ENCODE measurements around the gene UGT3A2.
"Not testable (repeated sequence)": the region's sequence is repeated elsewhere in the genome, so short reads cannot be mapped to it uniquely, and the experiment has no call there.

The UGT3A2 gene

DNA sequence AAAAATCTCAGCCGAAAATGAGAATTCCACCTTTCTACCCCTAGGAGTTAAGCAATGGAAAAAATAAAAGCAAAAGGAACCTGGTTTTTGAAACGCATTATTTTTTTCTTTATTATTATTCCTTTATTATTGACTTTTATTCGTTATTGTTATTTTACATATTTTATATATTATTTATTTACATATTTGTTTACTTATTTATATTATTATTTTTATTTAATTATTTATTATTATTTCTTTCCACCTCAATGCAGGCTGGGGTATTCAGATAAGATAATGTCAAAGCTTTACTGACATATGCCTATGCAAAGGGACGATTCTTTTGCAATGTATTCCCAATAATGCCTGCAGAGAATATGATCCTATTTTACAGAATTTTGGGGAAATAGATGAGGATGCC, 16.7 kb downstream of the UGT3A2 start:
- no peak for DNase-seq

- no peak for DNase-seq
Measured at GRCh38 chr5:36047384-36048160, 19.1 kb downstream of the UGT3A2 start.

- no peak for DNase-seq
Measured at GRCh38 chr5:36045895-36046294, 20.8 kb downstream of the UGT3A2 start.

- no peak for DNase-seq
Measured at GRCh38 chr5:36041537-36041845, 25.2 kb downstream of the UGT3A2 start.

GRCh38 chr5:36040651-36041536, 25.8 kb downstream of the UGT3A2 start:
- peak; percentile 20 for DNase-seq

- DNase-seq = no peak
Measured at GRCh38 chr5:36035696-36036095, 31.0 kb downstream of the UGT3A2 start.

- not testable (repeated sequence) for DNase-seq
Measured at GRCh38 chr5:36034536-36035134, 32.0 kb downstream of the UGT3A2 start.

GRCh38 chr5:36033486-36033885, 33.2 kb downstream of the UGT3A2 start:
- DNase-seq = no peak

DNA sequence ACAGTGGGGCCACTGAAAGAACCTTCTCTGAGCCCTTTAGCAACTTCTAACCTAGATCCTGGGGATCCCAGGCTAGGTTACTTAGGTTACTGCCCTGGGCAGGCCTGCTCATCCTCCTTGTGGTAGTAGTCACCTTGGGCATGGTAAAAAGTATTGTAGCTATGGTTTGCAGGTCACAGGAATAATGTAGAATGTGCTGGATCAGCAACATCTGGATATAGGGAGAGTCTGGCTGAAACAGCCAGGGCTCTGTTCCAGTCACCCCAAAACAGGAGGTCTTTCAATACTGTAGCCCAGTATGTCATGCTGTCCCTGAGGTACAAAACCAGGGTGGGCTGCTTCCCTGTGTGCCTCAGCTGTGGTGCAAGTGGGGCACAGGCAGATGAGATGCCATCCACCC, 33.6 kb downstream of the UGT3A2 start:
- DNase-seq = no peak

DNA sequence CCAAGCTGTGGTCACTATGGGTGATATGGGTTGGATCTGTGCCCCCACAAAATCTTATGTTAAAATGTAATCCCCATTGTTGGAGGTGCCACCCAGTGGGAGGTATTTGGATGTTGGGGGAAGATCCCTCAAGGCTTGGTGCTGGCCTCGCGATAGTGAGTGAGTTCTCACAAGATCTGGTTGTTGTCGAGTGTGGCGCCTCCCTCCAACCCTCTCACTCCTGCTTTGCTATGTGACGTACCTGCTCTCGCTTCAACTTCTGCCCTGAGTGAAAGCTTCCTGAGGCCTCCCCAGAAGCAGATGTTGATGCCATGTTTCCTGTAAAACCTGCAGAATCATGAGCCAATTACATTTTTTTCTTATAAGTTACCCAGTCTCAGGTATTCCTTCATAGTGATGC, 35.5 kb downstream of the UGT3A2 start:
- DNase-seq = no peak

GRCh38 chr5:36029914-36030313, 36.8 kb downstream of the UGT3A2 start:
- DNase-seq = no peak

GRCh38 chr5:36028816-36029465, 37.7 kb downstream of the UGT3A2 start:
- DNase-seq = no peak

DNA sequence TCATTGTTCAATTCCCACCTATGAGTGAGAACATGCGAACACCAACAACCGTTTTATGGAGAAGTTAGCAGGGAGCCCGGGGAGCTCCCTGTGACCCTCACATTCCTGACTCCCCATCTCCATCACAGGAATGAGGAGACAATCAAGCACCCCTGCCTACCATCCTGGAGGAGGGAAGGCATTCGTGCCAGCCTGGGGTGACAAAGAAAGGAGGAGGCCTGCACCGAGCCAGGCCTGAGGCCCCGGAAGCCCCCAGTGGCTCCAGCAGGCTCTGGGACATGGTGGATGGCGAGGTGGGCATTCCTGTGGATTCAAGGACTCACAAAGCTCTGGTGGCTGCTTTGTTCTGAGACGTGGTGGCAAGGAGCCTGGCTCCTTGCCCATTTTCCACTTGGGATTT, 39.0 kb downstream of the UGT3A2 start:
- no peak for DNase-seq

DNA sequence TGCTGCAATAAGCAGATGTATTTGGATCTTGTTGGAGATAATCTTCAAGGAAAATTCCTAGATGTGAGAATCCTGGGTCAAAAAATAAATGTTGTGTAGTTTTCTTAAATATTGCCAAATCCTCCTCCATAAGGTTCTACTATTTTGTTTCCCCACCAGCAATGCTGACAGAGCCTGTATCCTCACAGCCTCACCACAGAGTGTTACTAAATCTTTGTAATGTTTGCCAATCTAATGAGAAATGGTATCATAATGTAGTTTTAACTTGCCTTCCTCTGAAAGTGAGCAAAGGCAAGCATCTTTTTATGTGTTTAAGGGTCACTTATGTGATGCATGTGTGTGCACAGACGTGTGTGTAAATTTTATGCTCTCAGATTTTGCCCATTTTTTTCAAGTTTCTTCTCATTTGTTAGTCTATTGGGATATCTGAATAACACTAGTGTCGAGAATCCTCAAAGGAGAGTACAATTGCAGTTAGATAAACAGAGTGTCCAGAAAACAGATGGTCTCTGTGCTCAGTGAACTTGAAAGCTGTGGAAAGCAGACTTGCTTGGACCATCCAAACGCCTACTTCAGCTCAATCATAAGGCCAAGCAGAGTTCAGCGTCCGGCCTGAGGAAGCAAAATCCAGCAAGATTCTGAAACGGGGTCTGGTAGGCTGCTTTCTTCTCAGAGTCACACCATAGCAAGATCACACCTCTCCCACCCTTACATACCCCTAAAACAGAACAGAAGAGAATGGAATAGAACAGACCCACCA, 39.8 kb downstream of the UGT3A2 start:
- DNase-seq = no peak

GRCh38 chr5:36022246-36022645, 44.4 kb downstream of the UGT3A2 start:
- not testable (repeated sequence) for DNase-seq

GRCh38 chr5:36019584-36019983, 47.1 kb downstream of the UGT3A2 start:
- DNase-seq = not testable (repeated sequence)

DNA sequence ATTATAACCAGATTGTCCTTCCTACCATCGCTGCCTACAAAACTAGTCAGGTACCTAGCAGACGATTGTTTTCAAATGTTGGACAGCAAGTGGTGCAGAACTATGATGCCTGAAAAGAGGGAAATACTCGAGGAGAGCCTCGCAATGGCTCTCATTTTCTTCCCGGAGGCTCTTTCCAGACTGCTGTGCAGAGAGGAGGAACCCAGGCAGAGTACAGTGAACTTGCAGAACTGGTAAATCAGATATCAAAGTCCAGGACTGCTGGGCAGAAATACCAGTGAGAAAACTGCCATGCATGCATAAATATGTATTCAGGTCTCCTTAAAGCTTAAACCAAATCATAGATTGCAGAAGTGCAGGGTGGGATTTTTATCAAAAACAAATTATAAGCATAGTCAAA, 49.1 kb downstream of the UGT3A2 start:
- no peak for DNase-seq

DNA sequence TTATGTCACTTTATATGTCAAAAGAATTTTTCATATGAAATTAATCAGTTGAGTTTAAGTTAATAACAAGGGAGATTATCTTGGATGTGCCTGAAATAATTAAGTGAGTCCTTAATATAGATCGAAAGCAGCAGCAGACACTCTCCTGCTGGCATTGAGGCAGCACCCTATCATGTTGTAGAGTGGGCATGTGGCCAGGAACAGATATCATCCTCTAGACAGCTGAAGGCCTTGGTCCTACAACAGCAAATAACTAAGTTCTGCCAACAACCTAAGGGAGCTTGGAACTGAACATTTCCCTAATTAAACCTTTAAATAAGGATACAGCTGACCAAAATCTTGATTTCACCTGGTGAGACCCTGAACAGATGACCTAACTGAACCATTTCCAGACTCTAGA, 49.7 kb downstream of the UGT3A2 start:
- no peak for DNase-seq

- no peak for DNase-seq
Measured at GRCh38 chr5:36013182-36013581, 53.5 kb downstream of the UGT3A2 start.

DNA sequence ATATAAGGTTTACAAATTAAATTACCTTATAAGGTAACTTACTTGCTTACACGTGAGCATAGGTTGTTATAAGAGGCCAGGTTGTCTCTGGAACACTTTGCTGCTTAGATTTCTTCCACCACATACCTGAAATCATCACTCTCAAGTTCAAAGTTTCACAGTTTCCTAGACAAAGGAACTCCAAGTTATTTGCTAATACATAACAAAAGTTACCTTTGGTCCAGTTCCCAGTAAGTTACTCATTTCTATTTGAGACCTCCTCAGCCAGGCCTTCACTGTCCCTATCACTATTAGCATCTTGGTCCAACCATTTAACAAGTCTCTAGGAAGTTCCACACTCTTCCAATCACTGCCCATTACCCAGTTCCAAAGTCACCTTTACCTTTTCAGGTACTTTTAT, 57.0 kb downstream of the UGT3A2 start:
- DNase-seq = no peak

DNA sequence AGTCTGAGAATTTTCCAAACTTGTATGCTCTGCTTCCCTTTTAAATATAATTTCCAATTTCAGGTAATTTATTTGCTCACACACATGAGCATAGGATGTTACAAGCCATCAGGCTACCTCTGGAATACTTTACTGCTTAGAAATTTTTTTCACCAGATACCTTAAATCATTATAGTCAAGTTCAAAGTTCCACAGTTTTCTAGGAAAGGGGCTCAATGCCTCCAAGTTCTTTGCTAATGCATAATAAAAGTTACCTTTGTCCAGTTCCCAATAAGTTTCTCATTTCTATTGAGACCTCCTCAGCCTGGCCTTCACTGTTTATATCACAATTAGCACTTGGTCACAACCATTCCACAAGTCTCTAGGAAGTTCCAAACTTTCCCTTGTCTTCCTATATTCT, 59.3 kb downstream of the UGT3A2 start:
- DNase-seq = no peak

DNA sequence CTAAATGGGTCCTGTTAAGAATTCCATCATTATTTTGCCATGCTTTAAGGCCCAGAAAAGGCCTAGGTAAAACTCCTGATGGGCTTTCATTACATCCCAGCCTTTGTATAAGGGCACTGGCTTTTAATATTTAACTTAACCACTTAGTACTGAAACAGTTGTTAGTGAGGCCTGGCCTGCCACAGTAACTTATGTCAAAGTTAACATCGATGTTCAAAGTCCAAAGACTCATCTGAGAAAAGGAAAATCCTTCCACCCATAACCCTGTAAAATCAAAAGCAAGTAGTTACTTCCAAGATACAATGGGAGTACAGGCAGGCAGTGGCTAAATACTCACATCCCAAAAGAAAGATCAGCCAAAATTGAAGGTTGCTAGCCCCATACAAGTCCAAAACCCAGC, 60.5 kb downstream of the UGT3A2 start:
- no peak for DNase-seq

- no peak for DNase-seq
Measured at GRCh38 chr5:36001032-36001431, 65.7 kb downstream of the UGT3A2 start.
